HG03558 (cell line): Measurements from ENCODE around the gene TIMM23B.
"Not testable (repeated sequence)": the region's sequence is repeated elsewhere in the genome, so short reads cannot be mapped to it uniquely, and the experiment has no call there.

Experiments used
- ATAC-seq: cut with Tn5 transposase; IDR thresholded peaks from one replicate; pipeline ENCODE4 v1.9.1; 2021; ENCODE audit warnings: moderate number of reproducible peaks; ENCODE audit not compliant: unreplicated experiment; ENCODE audit errors: extremely low read depth

Gene TIMM23B

DNA sequence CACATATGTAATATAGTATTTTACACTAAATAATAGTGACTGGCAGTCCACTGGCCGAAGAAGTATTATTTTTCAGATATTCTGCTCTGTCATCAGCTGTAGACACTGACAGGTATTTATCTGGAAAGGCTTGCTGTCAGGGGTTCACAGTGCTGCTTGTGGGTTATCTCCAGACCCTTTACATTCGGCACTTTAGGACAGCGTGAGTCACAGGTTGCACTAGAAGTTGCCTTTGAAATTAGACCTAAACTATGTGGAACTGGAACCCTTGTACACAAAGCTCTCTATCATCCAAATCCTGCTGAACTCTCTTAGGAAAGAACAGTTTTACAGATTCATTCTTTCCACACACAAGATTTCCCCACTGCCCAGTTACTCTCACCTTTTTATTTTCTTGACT, 30.2 kb downstream of the TIMM23B start:
- ATAC-seq: not testable (repeated sequence)

DNA sequence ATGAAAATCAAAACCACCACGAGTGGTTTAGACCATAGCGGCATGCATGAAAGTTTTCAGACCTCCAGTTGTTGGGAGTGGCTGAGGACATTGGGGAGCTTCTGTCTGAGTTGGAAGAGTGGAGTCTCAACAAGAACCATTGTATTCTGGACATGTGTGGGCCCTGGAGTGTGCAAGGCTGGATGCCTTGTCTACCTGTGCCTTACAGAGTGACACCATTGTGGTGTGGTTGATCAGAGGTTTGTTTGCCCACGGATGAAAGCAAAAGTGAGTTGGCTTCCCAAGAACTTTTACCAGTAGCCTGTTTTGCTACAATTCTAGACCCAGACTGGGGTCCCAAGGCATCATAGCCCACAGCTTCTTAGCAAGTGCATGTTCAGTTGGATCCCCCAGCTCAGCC, 35.9 kb downstream of the TIMM23B start:
- not testable (repeated sequence) for ATAC-seq

DNA sequence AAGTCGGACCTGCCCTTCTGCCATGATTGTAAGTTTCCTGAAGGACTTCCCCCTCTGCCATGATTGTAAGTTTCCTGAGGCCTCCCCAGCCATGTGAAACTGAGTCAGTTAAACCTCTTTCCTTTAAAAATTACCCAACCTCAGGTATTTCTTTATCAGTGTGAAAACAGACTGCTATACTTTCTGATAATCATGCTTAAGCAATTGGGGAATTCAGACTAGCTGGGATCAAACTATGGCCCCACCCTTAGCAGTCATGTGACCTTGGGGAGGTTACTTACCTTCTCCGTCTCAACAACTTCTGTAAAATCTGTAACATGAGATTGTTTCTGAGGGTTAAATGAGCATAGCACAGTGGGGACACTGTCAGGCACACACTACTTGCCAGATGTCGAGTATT, 45.4 kb downstream of the TIMM23B start:
- not testable (repeated sequence) for ATAC-seq

DNA sequence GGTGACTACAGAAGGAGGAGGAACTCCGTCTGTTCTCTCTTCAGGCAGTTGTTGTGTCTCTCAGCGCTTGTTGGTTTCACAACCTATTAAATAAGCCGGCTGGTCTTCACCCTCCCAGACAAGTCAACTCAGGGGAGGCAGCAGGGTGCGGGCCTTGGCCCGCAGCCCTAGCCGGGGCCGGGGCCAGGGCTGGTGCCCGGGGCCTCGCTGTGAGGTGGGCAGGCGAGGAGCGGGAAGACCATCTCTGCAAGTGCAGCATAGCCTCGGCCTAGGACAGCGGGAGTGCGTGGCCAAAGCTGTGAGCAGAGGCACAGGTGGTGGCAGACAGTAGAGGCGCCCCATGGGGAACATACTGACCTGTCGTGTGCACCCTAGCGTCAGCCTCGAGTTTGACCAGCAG, 46.5 kb downstream of the TIMM23B start, which contains the start of gene AGAP6:
TSS of gene AGAP6 (plus strand) at position 31 of the 400 bp plus-strand sequence. CDS start at position 341, 310 bp downstream.
- ATAC-seq: not testable (repeated sequence)

DNA sequence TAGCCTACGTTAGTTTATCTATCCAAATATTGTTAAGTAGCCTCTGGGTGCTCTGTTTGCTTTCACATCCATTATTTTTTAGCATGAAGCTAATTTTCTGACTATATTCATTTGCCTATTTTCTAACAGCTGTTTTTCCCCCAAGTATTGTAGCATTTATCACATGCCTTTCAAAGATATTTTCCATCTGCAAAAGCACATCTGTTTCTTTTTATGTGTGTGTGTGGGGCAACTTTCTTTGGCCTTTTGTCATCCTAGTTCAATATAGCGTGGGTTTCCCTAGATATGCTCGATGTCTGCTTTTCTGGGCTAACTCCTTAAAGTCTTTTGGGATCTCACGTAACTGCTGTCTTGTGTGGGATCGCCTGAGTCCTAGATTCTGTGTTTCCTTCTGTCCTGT, 53.5 kb downstream of the TIMM23B start:
- ATAC-seq: not testable (repeated sequence)

DNA sequence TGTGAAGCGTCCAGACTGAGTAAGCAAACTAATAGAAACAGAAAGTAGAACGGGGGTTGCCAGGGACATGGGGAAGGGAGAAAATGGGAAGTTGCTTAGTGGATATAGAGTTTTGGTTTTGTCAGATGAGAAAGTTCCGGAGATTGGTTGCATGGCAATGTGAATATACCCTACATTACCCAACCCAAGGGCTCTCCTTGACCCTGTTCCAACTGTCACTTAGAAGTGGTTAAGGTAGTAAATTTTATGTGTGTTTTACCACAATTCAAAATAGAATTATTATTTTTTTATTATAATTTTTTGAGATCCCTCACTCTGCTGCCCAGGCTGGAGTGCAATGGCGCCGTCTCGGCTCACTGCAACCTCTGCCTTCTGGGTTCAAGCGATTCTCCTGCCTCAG, 72.2 kb downstream of the TIMM23B start:
- not testable (repeated sequence) for ATAC-seq

GRCh38 chr10:50015596-50016220, 73.9 kb downstream of the TIMM23B start:
- not testable (repeated sequence) for ATAC-seq

DNA sequence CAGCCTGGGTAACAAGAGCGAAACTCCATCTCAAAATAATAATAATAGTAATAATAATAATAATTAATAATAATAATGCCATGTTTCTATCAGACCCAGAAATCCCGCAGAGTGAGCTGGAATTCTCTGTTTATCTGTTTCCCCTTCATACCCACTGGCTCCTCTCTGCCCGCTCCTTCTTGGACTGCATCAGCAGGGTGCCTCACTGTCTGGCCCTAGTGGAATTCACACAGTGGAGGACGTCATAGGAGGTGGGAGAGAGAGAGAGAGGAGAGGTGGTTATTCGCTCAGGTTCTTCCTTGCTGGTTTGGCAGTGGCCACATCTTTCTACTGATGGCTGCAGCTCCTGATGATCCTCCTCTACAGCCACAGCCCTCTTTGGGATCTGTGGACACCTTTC, 75.1 kb downstream of the TIMM23B start:
- not testable (repeated sequence) for ATAC-seq

- ATAC-seq: not testable (repeated sequence)
Observed at GRCh38 chr10:50017646-50018045, 75.8 kb downstream of the TIMM23B start.

DNA sequence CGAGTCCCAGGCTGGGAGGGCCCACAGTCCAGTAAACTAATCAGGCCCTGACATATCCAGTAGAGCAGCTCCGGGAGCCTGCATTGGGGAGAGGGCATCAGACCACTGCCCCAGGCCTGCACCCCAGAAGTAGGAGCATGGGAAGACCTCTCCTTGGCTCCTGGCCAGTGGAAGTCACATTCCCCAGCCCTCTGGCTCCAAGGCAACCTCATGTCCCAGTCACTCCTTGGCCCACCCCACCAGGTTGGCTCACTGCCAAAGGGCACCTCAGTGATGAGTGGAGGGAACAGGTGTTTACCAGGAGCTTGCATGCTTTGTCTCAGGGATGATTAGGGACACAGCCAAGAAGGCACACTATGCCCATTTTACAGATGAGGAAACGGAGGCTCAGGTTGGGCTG, 77.4 kb downstream of the TIMM23B start:
- ATAC-seq: not testable (repeated sequence)

DNA sequence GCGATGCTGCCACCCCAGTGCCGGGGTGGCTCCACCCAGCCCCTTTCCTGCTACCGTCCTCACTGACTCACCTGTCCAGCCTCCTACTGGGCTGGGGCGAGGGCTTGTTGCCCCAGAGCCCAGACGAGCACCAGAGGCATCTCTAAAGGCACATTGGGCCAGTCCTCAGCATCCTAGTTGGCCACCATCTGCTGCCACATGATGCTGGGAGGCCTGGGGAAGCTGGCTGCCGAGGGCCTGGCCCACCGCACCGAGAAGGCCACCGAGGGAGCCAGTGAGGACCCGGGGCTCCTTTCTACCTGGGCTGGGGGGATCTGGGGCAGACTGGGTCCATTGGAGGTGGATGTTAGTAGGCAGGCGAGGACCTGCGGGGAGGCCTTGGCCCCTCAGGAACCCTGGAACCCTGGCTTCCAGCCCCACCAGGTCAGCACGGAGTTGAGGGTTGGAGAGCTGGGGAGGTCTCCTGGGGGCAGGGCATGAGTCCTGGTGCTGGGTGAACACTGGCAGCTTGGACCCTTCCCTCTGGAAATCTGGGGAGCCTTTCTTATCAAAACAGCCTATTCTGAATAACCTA, 78.7 kb downstream of the TIMM23B start:
- not testable (repeated sequence) for ATAC-seq

GRCh38 chr10:50021646-50022045, 79.8 kb downstream of the TIMM23B start:
- no peak for ATAC-seq
